HG03097 (cell line): ENCODE results near the gene NECTIN4.
A peak's percentile ranks its signal among the peaks of the same experiment; 100 is the strongest.

Source experiments
- ATAC-seq: cut with Tn5 transposase; IDR thresholded peaks from one replicate; pipeline ENCODE4 v1.9.1; 2021; ENCODE audit not compliant: unreplicated experiment, low FRiP score

NECTIN4 gene

DNA sequence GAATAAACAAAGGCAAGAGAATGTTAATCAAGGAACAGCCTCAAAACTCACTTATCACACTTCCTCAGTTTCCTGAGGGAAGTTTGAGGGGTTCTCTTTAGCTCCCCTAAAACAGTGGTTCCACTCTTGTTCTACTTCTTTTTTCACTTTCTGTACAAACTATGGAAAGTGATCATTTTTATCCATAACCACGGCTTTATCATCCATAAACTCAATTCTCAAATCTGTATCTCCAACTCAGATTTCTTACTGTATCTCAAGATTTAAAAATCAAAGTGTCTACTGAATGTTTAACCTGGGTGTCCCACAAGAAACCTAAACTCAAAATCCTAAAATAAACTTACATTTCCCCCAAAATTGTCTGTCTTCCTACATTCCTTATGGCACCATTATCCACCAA, 24.6 kb upstream of the NECTIN4 start:
- no peak for ATAC-seq

DNA sequence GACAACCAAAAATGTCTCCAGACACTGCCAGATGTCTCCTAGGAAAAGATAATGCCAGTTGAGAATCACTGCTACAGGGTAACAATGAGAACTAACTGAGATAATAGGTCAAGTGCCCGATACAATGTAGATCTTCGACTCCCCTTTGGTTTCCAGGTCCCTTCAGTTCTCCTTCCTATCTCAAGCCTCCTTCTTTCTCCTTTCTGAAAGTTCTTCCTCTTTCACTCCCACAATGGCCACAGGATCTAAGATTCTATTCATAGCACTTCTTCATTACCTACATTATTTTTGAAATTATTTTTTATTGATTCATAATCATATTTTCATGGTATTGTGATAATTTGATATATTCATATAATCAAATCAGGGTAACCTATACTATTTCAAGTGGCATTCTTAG, 22.2 kb upstream of the NECTIN4 start:
- ATAC-seq: no peak

DNA sequence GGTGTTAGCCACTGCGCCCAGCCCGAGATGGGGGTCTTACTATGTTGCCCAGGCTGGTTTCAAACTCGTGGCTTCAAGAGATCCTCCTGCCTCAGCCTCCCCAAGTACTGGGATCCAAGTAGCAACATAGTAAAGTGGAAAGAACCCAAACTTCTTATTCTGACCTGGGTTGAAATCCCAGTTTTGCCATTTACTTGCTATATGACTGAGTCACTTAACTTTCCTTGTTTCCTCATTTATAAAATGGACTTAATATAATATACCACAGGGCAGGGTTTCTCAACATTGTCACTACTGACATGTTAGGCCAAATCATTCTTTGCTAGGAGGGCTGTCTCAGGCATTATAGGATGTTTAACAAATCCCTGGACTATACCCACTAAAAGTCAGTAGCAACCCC, 21.8 kb upstream of the NECTIN4 start:
- ATAC-seq: no peak

DNA sequence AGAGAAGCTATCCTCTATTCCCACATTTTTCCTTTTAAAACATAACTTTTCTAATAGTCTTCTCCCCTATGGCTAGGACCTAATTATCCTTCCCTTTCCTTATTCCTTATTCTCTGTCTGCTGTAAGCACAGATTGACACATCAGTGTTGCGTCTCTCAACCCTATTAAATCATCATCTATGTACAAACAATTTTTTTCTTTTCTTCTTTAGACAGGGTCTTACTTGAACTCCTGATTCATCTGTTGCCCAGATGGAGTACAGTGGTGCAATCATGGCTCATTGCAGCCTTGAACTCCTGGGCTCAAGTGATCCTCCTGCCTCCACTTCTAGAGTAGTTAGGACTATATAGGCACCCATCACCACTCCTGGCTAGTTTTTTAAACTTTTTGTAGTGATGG, 17.1 kb upstream of the NECTIN4 start:
- no peak for ATAC-seq

DNA sequence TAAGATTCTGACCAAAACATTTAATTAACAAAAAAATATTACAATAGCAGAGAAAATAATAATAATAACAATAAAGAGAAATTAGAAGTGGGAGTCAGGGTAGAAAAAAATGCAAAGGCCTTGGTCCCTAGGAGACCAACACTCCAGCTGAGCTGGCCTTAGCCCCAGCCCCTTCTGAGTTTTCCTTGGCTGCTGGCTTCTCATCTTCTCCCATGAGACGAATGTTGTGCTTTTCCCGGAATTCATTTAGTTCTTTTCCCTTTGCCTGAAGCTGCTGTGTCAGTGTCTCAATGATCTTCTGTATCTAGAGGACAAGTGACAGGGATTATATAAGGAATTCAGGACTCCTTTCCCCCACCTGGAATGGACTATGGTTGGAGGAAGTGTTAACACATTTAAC, 11.2 kb upstream of the NECTIN4 start:
- no peak for ATAC-seq

DNA sequence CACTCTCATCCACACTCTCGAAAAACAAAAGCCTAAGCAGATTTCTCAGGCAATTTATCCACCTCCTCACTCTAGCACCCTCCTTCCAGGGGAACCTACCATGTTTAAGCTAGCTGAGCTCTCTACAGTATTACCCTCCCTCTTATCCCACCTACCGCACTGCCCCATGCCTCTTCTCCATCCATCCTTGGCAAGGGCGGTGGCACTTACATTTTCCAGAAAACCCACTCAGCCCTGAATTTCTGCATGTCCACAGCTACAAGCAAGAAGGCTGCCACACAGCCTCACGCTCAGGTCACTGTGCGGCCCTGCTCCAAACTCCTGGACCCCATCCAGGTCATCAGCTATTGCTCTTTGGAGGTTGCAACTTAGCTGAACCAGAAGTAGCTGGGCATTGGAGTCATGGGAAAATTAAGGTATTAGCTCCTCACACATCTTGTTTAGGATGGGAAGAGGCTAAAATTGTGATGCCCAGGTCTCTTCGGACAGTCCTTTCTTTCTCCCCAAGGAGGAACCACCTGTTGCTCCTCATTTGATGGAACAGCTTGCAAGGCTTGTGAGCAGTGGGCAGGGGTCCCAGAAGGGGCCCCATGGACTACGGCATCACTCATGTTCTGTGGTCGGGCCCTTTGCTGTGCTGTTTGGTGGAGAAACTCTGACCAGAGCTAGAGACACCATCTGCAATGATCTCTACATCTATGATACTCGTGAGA, 9.9 kb upstream of the NECTIN4 start:
- no peak for ATAC-seq

DNA sequence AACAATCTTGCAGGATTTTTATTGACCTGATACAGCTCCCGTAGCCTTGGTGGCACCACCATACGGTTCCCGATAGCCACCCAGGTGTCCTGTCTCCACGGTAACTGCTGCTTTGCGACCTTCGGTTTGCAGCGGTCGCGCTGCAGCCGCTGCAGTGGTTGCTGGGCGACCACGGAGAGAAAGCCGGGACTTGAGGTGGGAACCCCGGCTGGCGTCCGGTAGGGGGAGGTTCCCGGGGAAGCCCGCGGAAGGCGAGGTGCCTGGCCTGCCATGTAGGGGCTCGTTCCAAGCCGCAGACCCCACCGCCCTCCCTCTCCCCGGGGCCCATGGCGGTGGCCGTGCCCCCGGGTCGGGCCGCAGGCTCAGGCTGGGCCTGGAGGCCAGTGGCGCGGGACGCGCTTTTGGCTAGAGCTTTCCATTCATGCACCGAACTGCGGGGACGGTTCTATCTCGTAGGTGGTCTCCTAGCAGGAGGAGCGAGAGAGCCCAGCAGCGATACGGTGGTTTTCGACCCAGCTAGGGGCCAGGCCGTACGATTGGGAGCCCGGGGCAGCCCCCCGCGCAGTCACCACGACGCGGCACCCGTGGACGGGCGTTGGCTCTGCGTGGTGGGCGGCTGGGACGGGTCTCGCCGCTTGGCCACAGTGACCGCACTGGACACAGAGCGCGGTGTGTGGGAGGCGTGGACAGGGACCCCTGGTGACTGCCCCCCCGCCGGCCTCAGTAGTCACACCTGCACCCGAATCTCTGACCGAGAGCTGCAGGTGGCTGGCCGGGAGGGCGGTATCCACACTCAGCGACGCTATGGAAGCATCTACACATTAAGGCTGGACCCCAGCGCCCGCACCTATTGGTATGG, 9.1 kb upstream of the NECTIN4 start, which contains the start of gene KLHDC9:
Gene KLHDC9 (plus strand): TSS at position 152 of the 859 bp plus-strand sequence. CDS start 175 bp downstream, at position 327.
- ATAC-seq: peak; percentile 67

DNA sequence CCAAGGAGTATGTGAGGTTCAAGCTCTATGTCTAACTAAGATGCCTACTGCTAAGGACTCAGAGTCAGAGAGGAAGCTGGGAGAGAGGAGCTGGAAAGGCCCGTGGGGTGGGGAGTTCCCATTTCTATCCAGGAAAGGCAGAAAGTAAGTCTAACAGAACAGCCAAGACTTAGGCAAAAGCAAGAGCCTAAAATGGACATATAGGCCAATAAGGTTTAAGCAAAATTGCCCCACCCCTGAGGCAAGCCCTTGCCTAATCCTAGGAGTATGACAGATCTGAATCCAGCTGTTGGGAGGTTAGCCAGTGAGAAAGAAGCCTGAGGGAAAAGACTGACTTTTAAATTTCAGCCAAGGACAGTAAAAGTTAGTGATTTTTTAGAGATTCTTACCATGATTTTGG, 7.2 kb upstream of the NECTIN4 start:
- ATAC-seq: no peak

DNA sequence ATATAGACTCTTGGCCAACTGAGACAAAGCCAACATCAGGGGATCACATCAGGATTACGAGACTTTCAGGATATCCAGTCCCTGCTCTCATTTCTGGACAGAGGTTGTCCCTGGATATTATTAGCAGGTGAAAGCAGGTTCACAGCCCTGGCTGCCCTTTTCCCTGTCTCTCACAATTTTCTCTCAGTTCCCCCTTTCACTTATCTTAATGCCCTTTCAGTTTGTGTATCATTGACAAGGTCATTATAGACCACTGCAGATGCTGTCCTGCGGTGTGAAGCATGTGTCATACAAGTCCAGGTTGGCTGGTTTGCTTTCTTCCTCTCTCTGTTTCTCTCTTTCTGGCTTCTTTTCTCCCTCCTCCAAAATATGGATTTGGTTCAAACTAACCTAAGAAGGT, 6.7 kb upstream of the NECTIN4 start:
- peak; percentile 27 for ATAC-seq

DNA sequence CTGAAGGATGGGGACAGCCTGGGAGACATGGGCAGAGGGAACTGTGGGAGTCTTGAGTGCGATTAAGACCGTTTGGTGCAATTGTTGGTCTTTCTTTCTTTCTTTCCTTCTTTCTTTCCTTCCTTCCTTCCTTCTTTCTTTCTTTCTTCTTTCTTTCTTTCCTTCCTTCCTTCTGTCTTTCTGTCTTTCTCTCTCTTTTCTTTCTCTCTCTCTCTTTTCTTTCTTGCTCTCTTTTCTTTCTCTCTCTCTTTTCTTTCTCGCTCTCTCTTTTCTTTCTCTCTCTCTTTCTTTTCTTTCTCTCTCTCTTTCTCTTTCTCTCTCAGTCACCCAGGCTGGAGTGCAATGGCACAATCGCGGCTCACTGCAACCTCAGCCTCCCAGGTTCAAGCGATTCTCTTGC, 5.9 kb upstream of the NECTIN4 start:
- ATAC-seq: no peak

DNA sequence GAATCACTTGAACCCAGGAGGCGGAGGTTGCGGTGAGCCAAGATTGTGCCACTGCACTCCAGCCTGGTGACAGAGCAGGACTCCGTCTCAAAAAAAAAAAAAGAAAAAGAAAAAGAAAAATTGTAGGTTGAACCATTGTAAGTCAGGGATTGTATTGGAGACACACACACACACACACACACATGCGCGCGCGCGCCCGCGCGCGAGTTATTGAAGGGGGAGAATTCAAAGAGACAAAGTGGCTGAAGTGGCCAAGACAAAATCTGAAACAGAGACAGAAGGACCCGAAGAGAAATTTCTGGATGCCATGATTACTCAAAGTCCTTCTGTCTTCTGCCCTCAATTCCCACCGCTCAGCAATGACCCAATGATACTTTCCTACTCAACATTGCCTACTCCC, 5.1 kb upstream of the NECTIN4 start:
- no peak for ATAC-seq

DNA sequence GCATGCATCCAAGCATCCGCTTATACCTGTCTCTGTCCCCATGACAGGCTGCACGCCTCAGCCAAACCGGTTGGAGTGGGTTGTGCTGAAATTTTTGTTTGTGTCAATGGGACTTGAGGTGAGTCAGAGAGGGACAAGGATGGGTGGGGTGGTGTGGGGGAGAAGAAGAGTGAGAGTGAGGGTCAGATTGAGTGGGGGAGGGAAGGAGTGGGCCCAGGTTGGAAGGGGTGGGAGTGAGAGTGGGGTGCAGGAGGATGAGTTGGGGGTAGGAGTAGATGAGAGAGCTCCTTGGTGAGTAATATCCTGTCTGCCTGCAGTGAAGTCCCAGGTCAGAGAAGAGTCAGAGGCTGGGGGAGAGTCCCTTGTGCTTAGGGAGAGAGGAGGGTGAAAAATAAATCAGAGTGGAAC, 3.3 kb upstream of the NECTIN4 start:
- no peak for ATAC-seq

DNA sequence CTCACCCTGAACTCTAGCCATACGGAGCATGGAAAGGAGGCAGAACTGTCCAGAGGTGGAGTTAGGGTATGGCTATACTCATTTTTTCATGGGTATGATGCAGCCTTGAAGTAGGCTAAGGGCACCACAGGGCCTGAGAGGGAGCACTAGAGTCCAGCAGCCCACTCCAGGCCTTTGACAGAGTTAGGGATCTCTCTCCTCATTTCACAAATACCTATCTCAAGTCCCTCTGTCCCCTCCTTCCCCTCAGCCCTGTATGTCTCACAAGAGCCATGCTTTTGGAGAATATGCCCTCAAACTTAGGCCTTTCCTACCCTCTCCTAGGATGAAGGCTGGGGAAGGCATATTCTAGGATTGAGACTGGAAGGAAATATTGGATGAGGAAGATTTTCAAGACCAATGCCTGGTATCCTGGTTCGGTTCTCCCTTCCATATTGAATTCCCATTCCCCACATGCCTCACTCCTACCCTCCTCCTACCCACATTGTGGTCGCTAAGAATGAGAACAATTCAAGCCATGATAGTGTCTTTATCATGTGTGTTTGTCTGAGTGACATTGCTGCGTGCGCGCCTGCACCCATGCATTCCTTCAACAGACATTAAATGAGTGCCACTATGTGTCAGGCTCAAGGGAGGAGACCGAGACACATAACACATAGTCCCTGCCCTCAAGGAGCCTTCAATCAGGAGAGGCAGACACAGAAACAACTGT, 2.6 kb upstream of the NECTIN4 start:
- no peak for ATAC-seq

DNA sequence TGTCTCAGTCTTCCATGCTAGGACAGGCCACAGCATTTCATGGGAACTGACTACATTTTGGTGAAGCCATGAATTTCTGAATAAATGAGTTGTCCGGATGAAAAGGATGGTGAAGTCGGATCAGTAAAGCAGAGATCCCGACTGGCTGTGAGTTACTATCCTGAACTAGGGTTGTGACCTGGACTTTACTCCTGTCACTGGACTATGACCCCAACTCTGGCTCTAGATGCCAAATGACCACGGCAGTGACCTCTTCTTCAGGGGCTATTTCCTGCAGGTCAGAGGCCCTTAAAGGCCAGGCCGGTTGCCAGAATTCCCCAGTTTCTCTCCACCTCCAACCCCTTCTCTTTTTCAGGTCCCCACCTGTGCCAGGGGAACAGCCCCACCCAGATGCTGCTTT, 1.7 kb upstream of the NECTIN4 start:
- no peak for ATAC-seq

DNA sequence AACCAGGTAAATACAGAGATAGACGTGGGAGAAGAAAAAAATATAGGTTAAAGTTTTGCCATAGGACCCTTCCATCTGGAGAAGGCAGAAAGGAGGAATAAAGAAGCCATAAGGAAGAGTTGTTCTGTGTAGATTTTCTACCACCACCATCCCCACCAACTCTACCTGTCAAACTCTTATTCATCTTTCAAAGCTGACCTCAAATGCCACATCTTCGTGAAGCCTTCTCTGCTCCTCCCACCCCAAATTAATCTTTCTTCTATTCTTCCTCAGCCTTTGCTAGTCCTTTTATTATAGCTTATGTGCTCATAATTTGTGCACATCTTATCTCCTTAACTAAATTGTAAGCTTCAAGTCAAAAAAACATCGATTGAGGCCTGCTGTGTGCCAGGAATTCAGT, 1.3 kb upstream of the NECTIN4 start:
- no peak for ATAC-seq

DNA sequence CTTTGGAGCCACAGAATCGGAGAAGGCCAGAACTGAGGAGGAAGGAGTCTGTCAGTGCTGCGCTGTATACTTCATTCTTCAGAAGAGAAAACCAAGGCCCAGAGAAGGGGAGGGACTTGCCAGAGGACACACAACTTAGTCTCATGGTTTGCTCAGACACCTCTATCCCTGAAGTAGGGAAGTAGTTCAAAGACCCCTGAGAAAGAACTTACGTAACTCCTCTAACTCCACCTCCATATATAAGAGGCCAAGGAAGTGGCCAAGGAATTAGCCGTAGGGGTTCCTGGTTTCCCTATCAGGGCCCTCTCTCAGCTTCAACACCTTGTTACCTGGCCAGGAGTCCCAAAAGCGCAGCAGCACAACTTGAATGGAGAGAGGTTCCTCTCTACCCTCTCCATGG, 580 bp upstream of the NECTIN4 start:
- ATAC-seq: no peak

DNA sequence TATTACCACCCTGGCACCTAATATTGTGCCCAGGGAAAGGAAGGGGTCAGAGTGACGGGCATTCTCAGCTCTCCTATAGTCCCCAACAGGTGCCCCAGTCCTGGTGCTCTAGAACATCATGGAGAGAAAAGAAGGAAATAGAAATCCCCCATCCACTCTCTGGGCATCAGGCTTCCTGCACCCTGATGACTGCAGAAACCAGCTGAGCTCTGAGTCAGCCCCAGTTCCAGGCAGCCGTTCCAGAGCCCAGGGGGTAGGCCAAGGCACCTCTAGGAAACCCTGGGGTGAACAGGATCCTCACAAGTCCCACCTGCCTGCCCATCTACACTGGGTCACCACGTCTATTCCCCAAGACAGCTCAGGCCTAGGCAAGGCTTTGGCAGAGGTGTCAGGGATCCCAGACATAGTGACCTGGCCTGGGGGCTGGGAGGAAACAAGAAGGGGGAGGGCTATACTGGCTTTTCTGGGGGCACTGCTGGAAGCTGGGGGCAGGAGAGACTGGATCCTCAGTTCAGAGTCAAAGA, 709 bp downstream of the NECTIN4 start:
- ATAC-seq: no peak

DNA sequence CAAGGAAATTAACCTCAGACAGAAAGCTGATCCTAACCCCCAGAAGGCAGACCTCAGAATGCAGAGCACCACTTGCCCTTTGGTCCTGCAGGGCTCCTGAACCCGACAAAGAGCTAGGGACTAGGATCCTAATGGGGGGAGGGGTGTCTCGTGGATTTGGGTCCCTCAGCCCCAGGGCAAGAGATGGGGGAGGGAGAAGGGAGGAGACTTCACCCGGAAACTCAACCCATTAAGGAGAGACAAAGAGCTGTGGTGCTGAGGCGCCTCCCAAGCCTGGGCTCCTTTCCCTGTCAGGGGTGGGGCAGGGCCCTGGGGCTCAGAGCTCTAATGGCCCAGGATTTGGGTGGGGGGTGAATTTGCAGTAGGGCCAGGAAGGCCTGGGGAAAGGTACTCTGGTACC, 2.9 kb downstream of the NECTIN4 start:
- no peak for ATAC-seq

DNA sequence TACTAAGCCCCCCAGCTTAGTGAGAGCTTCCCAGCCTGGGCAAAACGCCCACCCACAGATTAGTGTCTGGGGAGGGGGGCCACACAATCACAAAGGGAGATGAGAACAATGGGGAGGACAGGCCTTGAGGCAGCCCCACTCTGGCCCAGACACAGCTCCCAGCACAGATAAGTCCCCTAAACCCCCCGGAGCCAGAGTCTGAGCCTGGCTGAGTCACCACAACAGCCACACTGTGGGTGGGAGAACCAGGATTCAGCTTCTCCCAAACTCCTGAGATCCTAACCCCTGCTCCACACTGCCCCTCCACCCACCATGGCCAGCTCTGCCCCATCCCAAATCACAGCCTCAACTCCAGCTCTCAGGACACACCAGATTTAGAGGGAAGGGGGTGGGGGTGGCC, 4.2 kb downstream of the NECTIN4 start:
- no peak for ATAC-seq

DNA sequence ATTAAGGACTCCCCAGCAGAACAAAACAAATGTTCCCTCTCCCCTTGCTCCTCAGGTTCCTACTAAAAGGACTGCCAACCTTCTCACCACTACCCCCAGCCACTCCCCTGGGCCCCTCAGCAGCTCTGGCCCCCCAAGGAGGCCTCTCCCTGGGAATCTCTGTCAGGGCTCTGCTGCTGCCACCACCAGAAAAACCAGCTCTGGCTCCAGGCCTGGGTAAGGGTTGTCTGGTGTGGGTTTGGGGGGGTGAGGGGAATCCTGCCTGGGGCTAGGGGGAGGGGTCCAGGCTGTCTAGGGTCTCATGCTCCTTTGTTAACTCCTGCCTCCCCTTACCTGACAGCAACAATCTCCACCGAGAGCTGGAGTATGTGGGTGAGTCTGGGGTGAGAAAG, 4.8 kb downstream of the NECTIN4 start:
- ATAC-seq: no peak
